Thyroid gland (tissue), 4 donors: ENCODE data around the gene SEC14L2.

Experiments used
- CTCF ChIP-seq, 6 experiments: fragments of 200-600 bp in 3 of 6; fragments of 450-650 bp in 3 of 6; sonication (generic) in 3 of 6; IDR thresholded peaks; one replicate each; pipeline ENCODE4 v1.5.1; 2016 to 2019; ENCODE audit warnings: antibody characterized with exemption in 6 of 6, mild to moderate bottlenecking in 2 of 6, inconsistent platforms in 1 of 6, moderate library complexity in 1 of 6
- POLR2A ChIP-seq, 2 donors: fragments of 450-650 bp; IDR thresholded peaks; one replicate each; pipeline ENCODE4 v1.6.1; 2017; ENCODE audit warnings: antibody characterized with exemption in 2 of 2, mild to moderate bottlenecking in 2 of 2, moderate library complexity in 1 of 2

GRCh38 chr22:30413745-30414524, 17.1 kb downstream of the SEC14L2 start:
- TF ChIP-seq CTCF (IDR thresholded peaks at IDR 0.05) (no peak), POLR2A (IDR thresholded peaks at IDR 0.05) (no peak)
